ENCODE measurements around the gene ZNF578. TPM values are rescaled to one million over a fixed set of nuclear protein-coding genes. Genes with fewer than 3 reads are reported as not detected.
"Not testable (repeated sequence)": the region's sequence is repeated elsewhere in the genome, so short reads cannot be mapped to it uniquely, and the experiment has no call there.

ZNF578 gene
- total and polyA plus RNA-seq, 2 of the 8 experiments (the other 6 are each of a cell fraction or from before 2014, with no cell fraction given) = 1.6 to 4.2 TPM

DNA sequence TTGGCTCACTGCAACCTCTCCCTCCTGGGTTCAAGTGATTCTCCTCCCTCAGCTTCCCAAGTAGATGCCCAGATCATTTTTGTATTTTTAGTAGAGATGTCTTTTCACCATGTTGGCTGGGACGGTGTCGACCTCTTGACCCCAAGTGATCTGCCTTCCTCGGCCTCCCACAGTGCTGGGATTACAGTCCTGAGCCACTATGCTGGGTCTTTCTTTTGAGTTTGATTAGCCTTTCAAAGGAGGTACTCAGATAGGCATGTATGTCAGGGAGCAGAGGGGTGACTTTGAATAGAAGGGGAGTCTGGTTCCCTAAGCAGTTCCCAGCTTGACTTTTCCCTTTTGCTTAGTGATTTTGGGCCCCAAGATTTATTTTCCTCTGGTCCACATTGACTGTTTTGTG lies 47.1 kb downstream of the ZNF578 start:
- not testable (repeated sequence) for H3K79me2 ChIP-seq (ENCODE audit: control insufficient read depth in 1 of 2, insufficient read depth in 2 of 2, low read length in 2 of 2); H2BK12ac ChIP-seq (ENCODE audit: low read depth, low read length); H3K56ac ChIP-seq (replicated peaks; ENCODE audit: insufficient read length, low read depth, low read length); H4K8ac ChIP-seq (ENCODE audit: extremely low read depth, insufficient read depth, low read length); H4K20me1 ChIP-seq (replicated peaks in 1 of 2; ENCODE audit: control insufficient read depth in 1 of 2, insufficient read depth in 2 of 2, low read length in 2 of 2); H2BK5ac ChIP-seq (ENCODE audit: low read depth, low read length); H3K18ac ChIP-seq (ENCODE audit: extremely low read depth, low read length); DNase-seq (ENCODE audit: low read depth in 1 of 2, low spot score in 2 of 2); H2BK15ac ChIP-seq (ENCODE audit: low read length); H4K5ac ChIP-seq (ENCODE audit: insufficient read length, low read depth, low read length); H3K23ac ChIP-seq (ENCODE audit: insufficient read length); H3K4me1 ChIP-seq (replicated peaks in 1 of 4; ENCODE audit: control insufficient read depth in 3 of 4, insufficient read depth in 4 of 4, low read length in 3 of 4); H3K9ac ChIP-seq (replicated peaks in 1 of 4; ENCODE audit: extremely low read depth in 1 of 4, low read depth in 3 of 4, low read length in 3 of 4); H3K9me3 ChIP-seq (ENCODE audit: insufficient read depth in 2 of 2, low read depth in 1 of 2, low read length in 1 of 2); H3K36me3 ChIP-seq (ENCODE audit: control insufficient read depth in 2 of 4, insufficient read depth in 4 of 4, low read length in 3 of 4); H3K27ac ChIP-seq (ENCODE audit: low read depth, low read length); H2AK5ac ChIP-seq (ENCODE audit: low read depth, low read length); H3K23me2 ChIP-seq (ENCODE audit: low read depth, low read length); H2BK120ac ChIP-seq (replicated peaks; ENCODE audit: low read depth, low read length); H3K4me3 ChIP-seq (ENCODE audit: extremely low read depth in 1 of 4, insufficient read depth in 2 of 4, low read depth in 3 of 4, low read length in 4 of 4); H3K4ac ChIP-seq (replicated peaks; ENCODE audit: insufficient read length, low read depth, low read length); H2BK20ac ChIP-seq (ENCODE audit: low read length); H3K79me1 ChIP-seq (ENCODE audit: low read depth, low read length); H2AFZ ChIP-seq (ENCODE audit: low read length); H3K14ac ChIP-seq (ENCODE audit: insufficient read length); H4K91ac ChIP-seq (replicated peaks; ENCODE audit: insufficient read length, low read length)
- peak overlapping the region in 1 of 2 experiments; percentile 2; a peak in 1 of 4 replicates for H3K4me2 ChIP-seq (ENCODE audit: insufficient read depth in 1 of 2, low read depth in 2 of 2, low read length in 2 of 2)
- H3K27me3 ChIP-seq (replicated peaks in 1 of 4; ENCODE audit: control insufficient read depth in 3 of 4, extremely low read depth in 1 of 4, insufficient read depth in 3 of 4, low read length in 3 of 4) = peaks cover 3 to 35% (median 27%) of the 10 kb centered on the region in 4 experiments
- ChIA-PET CTCF (ENCODE audit: partially characterized antibody) (interaction anchor here (0.5 to 1.2 kb wide), 3 partner anchors 13 to 101 kb away, joined by 3 to 4 read pairs (median 4); no protein-coding TSS in a partner anchor), POLR2A (ENCODE audit: partially characterized antibody) (interaction anchor here (0.9 kb wide), 1 partner anchor 102 kb away, joined by 3 read pairs; no protein-coding TSS in a partner anchor)
- FAIRE-seq = peak; percentile 65
- 24% methylated on average over 3 of the region's 3 CpGs; no CpG with 5 or more reads in 1 of the 2 experiments for WGBS, 2 experiments (ENCODE audit: extremely low coverage in 1 of 2, insufficient coverage in 1 of 2, insufficient read length in 1 of 2, insufficient replicate concordance in 2 of 2, low coverage in 1 of 2, low lambda C conversion rate in 2 of 2, missing lambda C conversion rate in 1 of 2)
- TF ChIP-seq TCF12 (IDR thresholded peaks at IDR 0.05; ENCODE audit: low read depth, low read length) (0 out of 2 replicates have a peak, but pooled peaks have one; percentile 25), POLR2AphosphoS5 (IDR thresholded peaks at IDR 0.05; ENCODE audit: low read depth, low read length) (peak; percentile 49; the same call in 1 of the 2 replicates), RXRA (IDR thresholded peaks at IDR 0.05; ENCODE audit: insufficient read depth, low read depth, low read length) (peak; percentile 94), NANOG (IDR thresholded peaks at IDR 0.05; ENCODE audit: insufficient read depth, low read depth, low read length, poor library complexity, severe bottlenecking) (peak; percentile 90)

Data from H1 (cell line).